GM23248 (cell line): ENCODE measurements around the gene TPCN2. TPM values are rescaled to one million over a fixed set of nuclear protein-coding genes. Genes with fewer than 3 reads are reported as not detected.

ENCODE experiments used
- DNase-seq: peaks from one replicate; pipeline ENCODE4 v3.0.0-alpha.2; 2015
- H2AFZ ChIP-seq: fragments of 200-600 bp; sonication (generic); 2 replicates; pipeline ENCODE4 v1.6.1; 2016; ENCODE audit warnings: antibody characterized with exemption
- H3F3A ChIP-seq: fragments of 200-600 bp; sonication (generic); 2 replicates; pipeline ENCODE4 v1.6.1; 2016; ENCODE audit warnings: mild to moderate bottlenecking, antibody characterized with exemption, mixed run types; ENCODE audit not compliant: insufficient read depth
- H3K27ac ChIP-seq: fragments of 200-600 bp; sonication (generic); 2 replicates; pipeline ENCODE4 v1.5.1; 2016; ENCODE audit warnings: mild to moderate bottlenecking
- H3K27me3 ChIP-seq: fragments of 200-600 bp; sonication (generic); replicated peaks from 2 replicates; pipeline ENCODE4 v1.6.1; 2016; ENCODE audit warnings: mild to moderate bottlenecking; ENCODE audit not compliant: insufficient read depth
- H3K36me3 ChIP-seq: fragments of 200-600 bp; sonication (generic); 2 replicates; pipeline ENCODE4 v1.6.1; 2016; ENCODE audit warnings: low read depth, mild to moderate bottlenecking
- H3K4me1 ChIP-seq: fragments of 200-600 bp; sonication (generic); 2 replicates; pipeline ENCODE4 v1.6.1; 2016; ENCODE audit warnings: mild to moderate bottlenecking; ENCODE audit not compliant: insufficient read depth
- H3K4me2 ChIP-seq: fragments of 200-600 bp; sonication (generic); one replicate; pipeline ENCODE4 v1.6.1; 2016; ENCODE audit warnings: mild to moderate bottlenecking; ENCODE audit not compliant: unreplicated experiment
- H3K4me3 ChIP-seq: fragments of 200-600 bp; sonication (generic); 2 replicates; pipeline ENCODE4 v1.5.1; 2016; ENCODE audit warnings: mild to moderate bottlenecking
- H3K79me2 ChIP-seq: fragments of 200-600 bp; sonication (generic); 2 replicates; pipeline ENCODE4 v1.6.1; 2016; ENCODE audit warnings: mild to moderate bottlenecking; ENCODE audit not compliant: insufficient read depth
- H3K9ac ChIP-seq: fragments of 200-600 bp; sonication (generic); 2 replicates; pipeline ENCODE4 v1.6.1; 2016; ENCODE audit warnings: mild to moderate bottlenecking
- H3K9me2 ChIP-seq: fragments of 200-600 bp; sonication (generic); 2 replicates; pipeline ENCODE4 v1.6.1; 2016; ENCODE audit warnings: mixed run types, mild to moderate bottlenecking, moderate library complexity; ENCODE audit not compliant: insufficient read depth
- H3K9me3 ChIP-seq: fragments of 200-600 bp; sonication (generic); one replicate; pipeline ENCODE4 v1.6.1; 2017; ENCODE audit warnings: low read depth
- H4K20me1 ChIP-seq: fragments of 200-600 bp; sonication (generic); 2 replicates; pipeline ENCODE4 v1.6.0; 2016; ENCODE audit not compliant: insufficient read depth
- EZH2 ChIP-seq: fragments of 200-600 bp; sonication (generic); IDR thresholded peaks from 2 replicates; pipeline ENCODE4 v1.6.1; 2018; ENCODE audit warnings: antibody characterized with exemption, mild to moderate bottlenecking; ENCODE audit not compliant: insufficient read depth, poor library complexity, severe bottlenecking
- EZH2phosphoT487 ChIP-seq: fragments of 200-600 bp; sonication (generic); IDR thresholded peaks from 2 replicates; pipeline ENCODE4 v1.6.1; 2018; ENCODE audit warnings: antibody characterized with exemption, moderate library complexity, mild to moderate bottlenecking, low read depth; ENCODE audit not compliant: insufficient read depth
- WGBS, 2 experiments: methylation state at CpG; one replicate each; pipeline ENCODE4 v1.1.6; 2015 to 2017; ENCODE audit warnings: low lambda C conversion rate in 2 of 2, low coverage in 1 of 2; ENCODE audit errors: missing lambda C conversion rate in 2 of 2; 5-methylcytosine and 5-hydroxymethylcytosine counted together
- in situ Hi-C: fragments of 300-500 bp; cut with MboI; formaldehyde crosslinking; loops from 2 replicates; pipeline ENCODE4 v1.15.0; 2020
- polyA plus RNA-seq: library from polyadenylated mRNA; unstranded; fragments of >200 nt; fragmentation: Nextera tagmentation; extraction: Ambion mirVana; gene quantifications from 2 replicates; pipeline ENCODE4 v1.2.1, GENCODE V29; 2016
- total RNA-seq: library from RNA; depleted of rRNA; stranded (reverse); fragments of >200 nt; shearing (Covaris generic); gene quantifications from 2 replicates; pipeline ENCODE4 v1.2.3, GENCODE V29; 2014

Gene TPCN2
- total and polyA plus RNA-seq, 2 experiments from 2014 or later: 7.1 to 8.5 TPM

GRCh38 chr11:69113226-69113625, 64.5 kb downstream of the TPCN2 start:
- no peaks in the 10 kb centered on the region for H3K4me1 ChIP-seq
- no peak overlapping the region for H3K9ac ChIP-seq
- H3K27me3 ChIP-seq: peaks cover 22% of the 10 kb centered on the region; the same call in 1 of the 2 replicates
- no peaks in the 10 kb centered on the region for H4K20me1 ChIP-seq
- H3K36me3 ChIP-seq: no peaks in the 10 kb centered on the region
- H3K27ac ChIP-seq: no peak overlapping the region
- H2AFZ ChIP-seq: no peak overlapping the region
- H3F3A ChIP-seq: no peaks in the 10 kb centered on the region
- 33 to 37% methylated on average over 9 to 10 of the region's 10 CpGs for WGBS, 2 experiments
- H3K4me3 ChIP-seq: no peak overlapping the region
- H3K4me2 ChIP-seq: no peak overlapping the region
- DNase-seq: no peak
- in situ Hi-C loops: no loop called here
- no peak for TF ChIP-seq EZH2
- TF ChIP-seq EZH2phosphoT487: no peak
- H3K79me2 ChIP-seq: no peaks in the 10 kb centered on the region
- no peaks in the 10 kb centered on the region for H3K9me2 ChIP-seq
- no peaks in the 10 kb centered on the region for H3K9me3 ChIP-seq

- Histone ChIP-seq H3K4me2 (no peak overlapping the region), H3K4me3 (no peak overlapping the region), H2AFZ (no peak overlapping the region), H3F3A (no peaks in the 10 kb centered on the region), H3K36me3 (no peaks in the 10 kb centered on the region), H3K4me1 (no peaks in the 10 kb centered on the region), H4K20me1 (no peaks in the 10 kb centered on the region), H3K9me2 (no peaks in the 10 kb centered on the region), H3K9me3 (no peaks in the 10 kb centered on the region), H3K79me2 (no peaks in the 10 kb centered on the region), H3K27me3 (peaks cover 22% of the 10 kb centered on the region; the same call in 1 of the 2 replicates), H3K9ac (no peak overlapping the region), H3K27ac (no peak overlapping the region)
- in situ Hi-C loops: no loop called here
- TF ChIP-seq EZH2 (no peak), EZH2phosphoT487 (no peak)
- WGBS, 2 experiments: 51 to 53% methylated on average over 18 to 22 of the region's 22 CpGs
- no peak for DNase-seq
These were observed 65.1 kb downstream of the TPCN2 start for GRCh38 chr11:69113646-69114340.

GRCh38 chr11:69114362-69114761, 65.6 kb downstream of the TPCN2 start:
- Histone ChIP-seq H3K9ac (no peak overlapping the region), H3K27me3 (0 out of 2 replicates have a peak, but pooled peaks cover 22% of the 10 kb centered on the region), H2AFZ (no peak overlapping the region), H3K4me1 (no peaks in the 10 kb centered on the region), H3K36me3 (no peaks in the 10 kb centered on the region), H3K27ac (no peak overlapping the region), H3K9me2 (no peaks in the 10 kb centered on the region), H3K4me3 (no peak overlapping the region), H3K9me3 (no peaks in the 10 kb centered on the region), H4K20me1 (no peaks in the 10 kb centered on the region), H3F3A (no peaks in the 10 kb centered on the region), H3K79me2 (no peaks in the 10 kb centered on the region), H3K4me2 (no peak overlapping the region)
- 85 to 87% methylated on average over 6 of the region's 6 CpGs for WGBS, 2 experiments
- TF ChIP-seq EZH2 (no peak), EZH2phosphoT487 (no peak)
- DNase-seq: no peak
- in situ Hi-C loops: no loop called here

- Histone ChIP-seq H3K27ac (no peak overlapping the region), H3K4me1 (no peaks in the 10 kb centered on the region), H3K36me3 (no peaks in the 10 kb centered on the region), H3K27me3 (0 out of 2 replicates have a peak, but pooled peaks cover 22% of the 10 kb centered on the region), H4K20me1 (no peaks in the 10 kb centered on the region), H3K9me3 (no peaks in the 10 kb centered on the region), H3K4me2 (no peak overlapping the region), H3K9ac (no peak overlapping the region), H3K79me2 (no peaks in the 10 kb centered on the region), H3F3A (no peaks in the 10 kb centered on the region), H3K4me3 (no peak overlapping the region), H3K9me2 (no peaks in the 10 kb centered on the region), H2AFZ (no peak overlapping the region)
- DNase-seq: no peak
- no peak for TF ChIP-seq EZH2
- TF ChIP-seq EZH2phosphoT487: no peak
- in situ Hi-C loops: no loop called here
- WGBS, 2 experiments: 58 to 62% methylated on average over 21 of the region's 21 CpGs
These were observed 66.2 kb downstream of the TPCN2 start for GRCh38 chr11:69114811-69115523.
